Astrocyte (in vitro differentiated cells and primary cell): Measurements from ENCODE around the gene GMPR2. TPM values are rescaled to one million over a fixed set of nuclear protein-coding genes. Genes with fewer than 3 reads are reported as not detected.

ENCODE experiments used
- DNase-seq: peaks from one replicate; pipeline ENCODE4 v3.0.0-alpha.2; 2010; ENCODE audit warnings: low read depth
- FAIRE-seq: peaks from 2 replicates; lab custom pipeline; 2011; peaks lifted over from hg19 to GRCh38; lab: Jason Lieb, UNC
- H2AFZ ChIP-seq: 2 replicates; pipeline ENCODE4 v1.6.0; 2012; ENCODE audit warnings: low read depth, low read length, inconsistent platforms
- H3K27ac ChIP-seq: 2 replicates; pipeline ENCODE4 v1.5.1; 2011; ENCODE audit warnings: low read depth, low read length, inconsistent platforms
- H3K27me3 ChIP-seq: 2 replicates; pipeline ENCODE4 v1.6.0; 2011; ENCODE audit warnings: low read length, inconsistent platforms; ENCODE audit not compliant: insufficient read depth
- H3K36me3 ChIP-seq: 2 replicates; pipeline ENCODE4 v1.5.1; 2011; ENCODE audit warnings: low read length, inconsistent platforms; ENCODE audit not compliant: insufficient read depth
- H3K4me1 ChIP-seq: 2 replicates; pipeline ENCODE4 v1.5.1; 2011; ENCODE audit warnings: low read length, inconsistent platforms; ENCODE audit not compliant: insufficient read depth
- H3K4me2 ChIP-seq: 2 replicates; pipeline ENCODE4 v1.6.0; 2012; ENCODE audit warnings: low read length, inconsistent platforms
- H3K4me3 ChIP-seq: 2 replicates; pipeline ENCODE4 v1.5.1; 2011; ENCODE audit warnings: low read depth, mild to moderate bottlenecking, low read length, inconsistent platforms; ENCODE audit not compliant: insufficient read depth
- H3K79me2 ChIP-seq: 2 replicates; pipeline ENCODE4 v1.6.0; 2012; ENCODE audit warnings: mild to moderate bottlenecking, low read length, inconsistent platforms; ENCODE audit not compliant: insufficient read depth
- H3K9ac ChIP-seq: 2 replicates; pipeline ENCODE4 v1.6.0; 2012; ENCODE audit warnings: mild to moderate bottlenecking, low read length, inconsistent platforms
- H3K9me3 ChIP-seq: 2 replicates; pipeline ENCODE4 v1.5.1; 2012; ENCODE audit warnings: low read depth, mild to moderate bottlenecking, low read length, inconsistent platforms; ENCODE audit not compliant: insufficient read depth
- H4K20me1 ChIP-seq: 2 replicates; pipeline ENCODE4 v1.6.0; 2012; ENCODE audit warnings: low read length, inconsistent platforms; ENCODE audit not compliant: insufficient read depth
- H3K27ac Mint-ChIP-seq: one replicate; pipeline ENCODE4 v1.8.0; 2021; ENCODE audit warnings: mild to moderate bottlenecking, mixed read lengths; ENCODE audit not compliant: unreplicated experiment
- H3K27me3 Mint-ChIP-seq: one replicate; pipeline ENCODE4 v1.8.0; 2021; ENCODE audit warnings: low read depth, mixed read lengths; ENCODE audit not compliant: unreplicated experiment
- H3K36me3 Mint-ChIP-seq: one replicate; pipeline ENCODE4 v1.8.0; 2021; ENCODE audit warnings: low read depth, mixed read lengths; ENCODE audit not compliant: unreplicated experiment
- H3K4me1 Mint-ChIP-seq: one replicate; pipeline ENCODE4 v1.8.0; 2021; ENCODE audit warnings: low read depth, mixed read lengths; ENCODE audit not compliant: unreplicated experiment
- H3K4me3 Mint-ChIP-seq: one replicate; pipeline ENCODE4 v1.8.0; 2021; ENCODE audit warnings: mild to moderate bottlenecking, moderate library complexity, mixed read lengths; ENCODE audit not compliant: unreplicated experiment
- H3K9me3 Mint-ChIP-seq: one replicate; pipeline ENCODE4 v1.8.0; 2021; ENCODE audit warnings: mild to moderate bottlenecking, mixed read lengths; ENCODE audit not compliant: unreplicated experiment
- EZH2 ChIP-seq: IDR thresholded peaks from 2 replicates; pipeline ENCODE4 v1.6.1; 2012; ENCODE audit warnings: mild to moderate bottlenecking, low read length, inconsistent platforms; ENCODE audit not compliant: insufficient read depth
- total RNA-seq: library from RNA; stranded (reverse); gene quantifications from 2 replicates; pipeline ENCODE4 v1.2.1, GENCODE V29; 2021
- TF ChIP-seq, protein P1 (sequence below): IDR thresholded peaks from 2 replicates; pipeline ENCODE4 v1.5.1; 2011; ENCODE audit warnings: low read depth, mild to moderate bottlenecking, inconsistent platforms, low read length, moderate library complexity; ENCODE audit not compliant: insufficient read depth

The GMPR2 gene
- total RNA-seq, 1 donor from 2014 or later = 66.5 TPM

GRCh38 chr14:24280797-24281460, 48.2 kb downstream of the GMPR2 start:
- Mint-ChIP-seq H3K4me1 (peaks cover 12% of the 10 kb centered on the region), H3K27ac (peak overlapping the region; percentile 84), H3K9me3 (no peaks in the 10 kb centered on the region), H3K36me3 (peaks cover 20% of the 10 kb centered on the region), H3K27me3 (no peaks in the 10 kb centered on the region), H3K4me3 (peak overlapping the region; percentile 16)
- no peaks in the 10 kb centered on the region for H3K36me3 ChIP-seq
- H3K9ac ChIP-seq = no peak overlapping the region
- H3K4me1 ChIP-seq = no peaks in the 10 kb centered on the region
- no peak for DNase-seq
- no peak overlapping the region for H3K27ac ChIP-seq
- no peaks in the 10 kb centered on the region for H3K79me2 ChIP-seq
- TF ChIP-seq EZH2 = no peak
- TF ChIP-seq, protein P1, sequence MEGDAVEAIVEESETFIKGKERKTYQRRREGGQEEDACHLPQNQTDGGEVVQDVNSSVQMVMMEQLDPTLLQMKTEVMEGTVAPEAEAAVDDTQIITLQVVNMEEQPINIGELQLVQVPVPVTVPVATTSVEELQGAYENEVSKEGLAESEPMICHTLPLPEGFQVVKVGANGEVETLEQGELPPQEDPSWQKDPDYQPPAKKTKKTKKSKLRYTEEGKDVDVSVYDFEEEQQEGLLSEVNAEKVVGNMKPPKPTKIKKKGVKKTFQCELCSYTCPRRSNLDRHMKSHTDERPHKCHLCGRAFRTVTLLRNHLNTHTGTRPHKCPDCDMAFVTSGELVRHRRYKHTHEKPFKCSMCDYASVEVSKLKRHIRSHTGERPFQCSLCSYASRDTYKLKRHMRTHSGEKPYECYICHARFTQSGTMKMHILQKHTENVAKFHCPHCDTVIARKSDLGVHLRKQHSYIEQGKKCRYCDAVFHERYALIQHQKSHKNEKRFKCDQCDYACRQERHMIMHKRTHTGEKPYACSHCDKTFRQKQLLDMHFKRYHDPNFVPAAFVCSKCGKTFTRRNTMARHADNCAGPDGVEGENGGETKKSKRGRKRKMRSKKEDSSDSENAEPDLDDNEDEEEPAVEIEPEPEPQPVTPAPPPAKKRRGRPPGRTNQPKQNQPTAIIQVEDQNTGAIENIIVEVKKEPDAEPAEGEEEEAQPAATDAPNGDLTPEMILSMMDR = no peak
- no peaks in the 10 kb centered on the region for H3K27me3 ChIP-seq
- peaks cover 18% of the 10 kb centered on the region for H4K20me1 ChIP-seq
- FAIRE-seq = no peak
- no peak overlapping the region for H3K4me3 ChIP-seq
- H3K4me2 ChIP-seq = no peak overlapping the region
- H3K9me3 ChIP-seq = no peaks in the 10 kb centered on the region
- no peak overlapping the region for H2AFZ ChIP-seq

GRCh38 chr14:24281636-24282035, 48.9 kb downstream of the GMPR2 start:
- no peaks in the 10 kb centered on the region for H3K36me3 ChIP-seq
- DNase-seq (no peak), FAIRE-seq (no peak)
- H3K27me3 ChIP-seq = no peaks in the 10 kb centered on the region
- Mint-ChIP-seq H3K4me3 (no peak overlapping the region), H3K27me3 (no peaks in the 10 kb centered on the region), H3K4me1 (peaks cover 12% of the 10 kb centered on the region), H3K27ac (no peak overlapping the region), H3K9me3 (no peaks in the 10 kb centered on the region), H3K36me3 (peaks cover 20% of the 10 kb centered on the region)
- no peak overlapping the region for H3K4me2 ChIP-seq
- no peaks in the 10 kb centered on the region for H3K79me2 ChIP-seq
- H3K9me3 ChIP-seq = no peaks in the 10 kb centered on the region
- no peaks in the 10 kb centered on the region for H3K4me1 ChIP-seq
- no peak overlapping the region for H3K27ac ChIP-seq
- no peak for TF ChIP-seq EZH2
- TF ChIP-seq, protein P1 = no peak
- no peak overlapping the region for H3K4me3 ChIP-seq
- no peak overlapping the region for H2AFZ ChIP-seq
- peaks cover 18% of the 10 kb centered on the region for H4K20me1 ChIP-seq
- no peak overlapping the region for H3K9ac ChIP-seq

- DNase-seq = no peak
- no peaks in the 10 kb centered on the region for H3K27me3 Mint-ChIP-seq
- H3K27ac Mint-ChIP-seq = no peak overlapping the region
- Histone ChIP-seq H3K4me3 (no peak overlapping the region), H3K27ac (no peak overlapping the region), H3K9ac (no peak overlapping the region), H3K4me2 (no peak overlapping the region), H3K27me3 (no peaks in the 10 kb centered on the region), H2AFZ (no peak overlapping the region), H4K20me1 (peaks cover 12% of the 10 kb centered on the region), H3K9me3 (no peaks in the 10 kb centered on the region), H3K79me2 (no peaks in the 10 kb centered on the region), H3K4me1 (no peaks in the 10 kb centered on the region), H3K36me3 (no peaks in the 10 kb centered on the region)
- no peaks in the 10 kb centered on the region for H3K9me3 Mint-ChIP-seq
- TF ChIP-seq, protein P1 = no peak
- peaks cover 12% of the 10 kb centered on the region for H3K4me1 Mint-ChIP-seq
- no peak overlapping the region for H3K4me3 Mint-ChIP-seq
- H3K36me3 Mint-ChIP-seq = peaks cover 14% of the 10 kb centered on the region
- FAIRE-seq = no peak
Measured at GRCh38 chr14:24282736-24283135, 50.0 kb downstream of the GMPR2 start.
